Memory B cell (primary cell): ENCODE results near the gene RIT2.
"Not testable (repeated sequence)": the region's sequence is repeated elsewhere in the genome, so short reads cannot be mapped to it uniquely, and the experiment has no call there.

Experiments used
- ATAC-seq: fragments of 150-1000 bp; cut with Tn5 transposase; 2 replicates; pipeline ENCODE4 v1.10.0; 2021; ENCODE audit warnings: low read depth, mild to moderate bottlenecking, moderate library complexity
- DNase-seq, 2 donors: peaks; one replicate each; pipeline ENCODE4 v3.0.0; 2022; ENCODE audit warnings: low spot score in 2 of 2
- H3K27ac Mint-ChIP-seq: one replicate; pipeline ENCODE4 v1.8.0; 2022; ENCODE audit warnings: mild to moderate bottlenecking, moderate library complexity, mixed read lengths
- H3K27me3 Mint-ChIP-seq: one replicate; pipeline ENCODE4 v1.8.0; 2022; ENCODE audit warnings: mixed read lengths
- H3K36me3 Mint-ChIP-seq: one replicate; pipeline ENCODE4 v1.8.0; 2022; ENCODE audit warnings: mild to moderate bottlenecking, mixed read lengths
- H3K4me1 Mint-ChIP-seq: one replicate; pipeline ENCODE4 v1.8.0; 2022; ENCODE audit warnings: mixed read lengths
- H3K4me3 Mint-ChIP-seq: one replicate; pipeline ENCODE4 v1.8.0; 2022; ENCODE audit warnings: mild to moderate bottlenecking, moderate library complexity, mixed read lengths
- H3K9me3 Mint-ChIP-seq: one replicate; pipeline ENCODE4 v1.8.0; 2022; ENCODE audit warnings: mixed read lengths

The RIT2 gene

DNA sequence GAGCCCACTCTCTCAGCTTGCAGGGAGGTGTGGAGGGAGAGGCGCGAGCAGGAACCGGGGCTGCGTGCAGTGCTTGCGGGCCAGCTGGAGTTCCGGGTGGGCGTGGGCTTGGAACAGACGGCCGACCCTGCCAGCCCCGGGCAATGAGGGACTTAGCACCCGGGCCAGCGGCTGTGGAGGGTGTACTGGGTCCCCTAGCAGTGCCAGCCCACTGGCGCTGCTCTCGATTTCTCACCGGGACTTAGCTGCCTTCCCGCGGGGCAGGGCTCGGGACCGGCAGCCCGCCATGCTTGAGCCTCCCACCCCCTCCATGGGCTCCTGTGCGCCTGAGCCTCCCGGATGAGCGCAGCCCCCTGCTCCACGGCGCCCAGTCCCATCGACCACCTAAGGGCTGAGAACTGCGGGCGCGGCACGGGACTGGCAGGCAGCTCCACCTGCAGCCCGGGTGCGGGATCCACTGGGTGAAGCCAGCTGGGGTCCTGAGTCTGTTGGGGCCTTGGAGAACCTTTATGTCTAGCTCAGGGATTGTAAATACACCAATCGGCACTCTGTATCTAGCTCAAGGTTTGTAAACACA, 320.2 kb downstream of the RIT2 start:
- H3K27ac Mint-ChIP-seq, ATAC-seq, H3K36me3 Mint-ChIP-seq, H3K9me3 Mint-ChIP-seq, H3K4me3 Mint-ChIP-seq, H3K4me1 Mint-ChIP-seq, DNase-seq, H3K27me3 Mint-ChIP-seq: not testable (repeated sequence)

- Mint-ChIP-seq H3K27me3 (no peaks in the 10 kb centered on the region), H3K4me1 (no peaks in the 10 kb centered on the region), H3K27ac (no peak overlapping the region), H3K4me3 (no peak overlapping the region), H3K36me3 (no peaks in the 10 kb centered on the region), H3K9me3 (no peaks in the 10 kb centered on the region)
- ATAC-seq (no peak), DNase-seq (no peak)
Observed at GRCh38 chr18:42792731-42793130, 322.8 kb downstream of the RIT2 start.

GRCh38 chr18:42784632-42785031, 330.9 kb downstream of the RIT2 start:
- H3K27me3 Mint-ChIP-seq: no peaks in the 10 kb centered on the region

DNA sequence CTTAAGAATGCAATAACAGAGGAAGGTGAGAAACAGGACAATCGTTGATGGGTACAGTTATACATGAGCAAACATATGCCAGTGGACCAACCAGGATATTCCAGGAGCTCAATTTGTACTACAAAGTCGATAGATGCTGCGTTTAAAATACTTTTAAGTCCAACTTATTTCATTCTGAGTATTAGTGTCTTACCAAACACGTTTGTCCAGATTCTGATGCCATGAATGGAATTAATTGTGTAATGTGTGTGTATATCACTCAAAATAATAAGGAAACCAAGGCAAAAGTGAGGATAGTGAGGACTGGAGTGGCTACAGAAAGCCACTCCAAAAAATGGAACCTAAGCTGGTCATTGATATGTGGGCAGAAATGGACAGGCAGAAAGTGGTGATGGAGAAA, 332.6 kb downstream of the RIT2 start:
- Mint-ChIP-seq H3K9me3 (peaks cover 3% of the 10 kb centered on the region), H3K27me3 (no peaks in the 10 kb centered on the region), H3K36me3 (no peaks in the 10 kb centered on the region), H3K27ac (no peak overlapping the region), H3K4me3 (no peak overlapping the region), H3K4me1 (no peaks in the 10 kb centered on the region)
- DNase-seq (no peak), ATAC-seq (no peak)

More at GRCh38 chr18:42784632-42785031, 330.9 kb downstream of the RIT2 start:
- Mint-ChIP-seq H3K9me3 (peaks cover 3% of the 10 kb centered on the region), H3K4me3 (no peak overlapping the region), H3K36me3 (no peaks in the 10 kb centered on the region), H3K27ac (no peak overlapping the region), H3K4me1 (no peaks in the 10 kb centered on the region)
- ATAC-seq (no peak), DNase-seq (no peak)

DNA sequence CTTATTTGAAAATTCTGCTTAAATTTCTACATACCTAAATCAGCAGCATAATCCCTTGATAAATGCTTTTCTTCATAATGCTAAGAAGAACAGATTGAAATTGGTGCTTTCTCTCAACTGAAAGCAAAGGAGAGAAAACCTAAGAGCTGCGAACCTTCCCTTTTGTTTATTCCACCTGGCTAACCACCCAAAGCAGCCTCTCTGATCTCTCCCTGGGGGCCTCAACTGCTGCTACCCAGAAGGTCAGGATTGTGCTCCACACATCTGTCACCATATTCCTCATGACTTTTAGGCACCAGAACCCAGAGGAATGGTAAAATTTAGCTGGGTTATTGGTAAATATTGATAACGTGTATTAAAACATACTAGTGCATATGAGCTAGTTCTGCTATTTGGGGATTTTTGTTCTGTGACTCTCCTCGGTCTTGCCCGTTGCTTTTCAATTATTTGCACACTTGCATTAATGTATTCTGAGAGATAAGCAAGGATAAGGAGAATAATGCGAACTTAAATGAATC, 334.1 kb downstream of the RIT2 start:
- H3K27me3 Mint-ChIP-seq: no peaks in the 10 kb centered on the region
- no peak for ATAC-seq
- H3K4me3 Mint-ChIP-seq: no peak overlapping the region
- no peaks in the 10 kb centered on the region for H3K36me3 Mint-ChIP-seq
- no peaks in the 10 kb centered on the region for H3K4me1 Mint-ChIP-seq
- no peak overlapping the region for H3K27ac Mint-ChIP-seq
- no peak for DNase-seq
- H3K9me3 Mint-ChIP-seq: peaks cover 7% of the 10 kb centered on the region

GRCh38 chr18:42780171-42780570, 335.3 kb downstream of the RIT2 start:
- DNase-seq (no peak), ATAC-seq (no peak)
- Mint-ChIP-seq H3K27ac (no peak overlapping the region), H3K9me3 (peaks cover 7% of the 10 kb centered on the region), H3K4me3 (no peak overlapping the region), H3K36me3 (no peaks in the 10 kb centered on the region), H3K27me3 (no peaks in the 10 kb centered on the region), H3K4me1 (no peaks in the 10 kb centered on the region)

DNA sequence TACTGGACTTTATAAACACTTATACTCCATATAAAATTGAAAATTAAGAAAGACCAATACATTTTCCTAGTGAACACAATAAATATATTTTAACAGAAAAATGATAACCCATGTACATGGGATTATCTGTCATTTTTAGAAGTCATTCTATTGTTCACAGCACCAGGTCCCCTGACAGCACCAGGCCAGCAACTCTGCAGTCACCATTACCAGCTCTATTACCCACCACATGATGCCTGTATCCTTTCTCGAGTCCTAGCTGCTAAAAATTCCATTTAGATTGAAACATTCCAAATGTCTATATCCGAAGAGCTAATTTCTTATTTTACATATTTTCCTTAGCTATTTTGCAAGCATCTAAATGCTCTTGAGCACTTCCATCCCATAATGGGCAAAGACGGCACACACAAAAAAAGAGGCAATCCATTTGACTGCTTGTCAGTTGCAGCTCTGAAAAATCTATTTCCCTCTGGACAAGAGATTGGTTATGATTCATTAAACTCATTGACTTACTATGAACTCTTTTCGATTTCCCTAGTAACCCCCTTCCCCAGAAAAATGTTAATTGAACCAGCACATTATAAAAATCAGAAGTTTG, 336.9 kb downstream of the RIT2 start:
- peaks cover 7% of the 10 kb centered on the region for H3K9me3 Mint-ChIP-seq
- no peak overlapping the region for H3K4me3 Mint-ChIP-seq
- H3K27ac Mint-ChIP-seq: no peak overlapping the region
- ATAC-seq (no peak), DNase-seq (no peak)
- no peaks in the 10 kb centered on the region for H3K27me3 Mint-ChIP-seq
- H3K36me3 Mint-ChIP-seq: no peaks in the 10 kb centered on the region
- H3K4me1 Mint-ChIP-seq: no peaks in the 10 kb centered on the region

- no peak overlapping the region for H3K27ac Mint-ChIP-seq
- H3K4me3 Mint-ChIP-seq: no peak overlapping the region
- peaks cover 5% of the 10 kb centered on the region for H3K9me3 Mint-ChIP-seq
- no peak for DNase-seq
- no peaks in the 10 kb centered on the region for H3K4me1 Mint-ChIP-seq
- H3K36me3 Mint-ChIP-seq: no peaks in the 10 kb centered on the region
- no peak for ATAC-seq
- no peaks in the 10 kb centered on the region for H3K27me3 Mint-ChIP-seq
Observed at GRCh38 chr18:42778024-42778423, 337.5 kb downstream of the RIT2 start.

- ATAC-seq: no peak
Observed at GRCh38 chr18:42773870-42774269, 341.6 kb downstream of the RIT2 start.

DNA sequence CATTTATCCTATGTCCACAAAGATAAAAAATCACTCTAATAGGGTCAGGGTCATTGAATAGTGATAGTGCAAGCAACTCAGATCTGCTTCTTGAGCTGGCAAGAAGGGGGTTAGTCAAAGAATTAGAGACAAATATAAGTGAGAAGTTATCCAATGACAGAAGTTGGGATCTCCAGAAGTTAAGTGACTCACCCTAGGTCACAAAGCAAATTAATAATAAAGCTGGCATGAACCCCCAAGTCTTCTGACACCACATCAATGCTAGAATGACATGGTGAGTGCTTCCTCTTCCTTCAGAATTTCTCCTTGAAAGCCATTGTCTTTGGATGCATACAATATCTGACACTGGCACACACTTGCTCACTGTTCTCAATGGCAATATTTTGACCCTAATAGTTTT, 343.5 kb downstream of the RIT2 start:
- no peaks in the 10 kb centered on the region for H3K27me3 Mint-ChIP-seq
- peaks cover 2% of the 10 kb centered on the region for H3K9me3 Mint-ChIP-seq
- no peaks in the 10 kb centered on the region for H3K4me1 Mint-ChIP-seq
- DNase-seq: no peak
- H3K4me3 Mint-ChIP-seq: no peak overlapping the region
- no peaks in the 10 kb centered on the region for H3K36me3 Mint-ChIP-seq
- no peak overlapping the region for H3K27ac Mint-ChIP-seq
- ATAC-seq: no peak

More at GRCh38 chr18:42773870-42774269, 341.6 kb downstream of the RIT2 start:
- no peak for DNase-seq
- H3K27me3 Mint-ChIP-seq: no peaks in the 10 kb centered on the region
- no peaks in the 10 kb centered on the region for H3K4me1 Mint-ChIP-seq
- H3K4me3 Mint-ChIP-seq: no peak overlapping the region
- no peak overlapping the region for H3K27ac Mint-ChIP-seq
- peaks cover 4% of the 10 kb centered on the region for H3K9me3 Mint-ChIP-seq
- H3K36me3 Mint-ChIP-seq: no peaks in the 10 kb centered on the region

- H3K9me3 Mint-ChIP-seq: no peaks in the 10 kb centered on the region
- ATAC-seq: no peak
- H3K27ac Mint-ChIP-seq: no peak overlapping the region
- H3K36me3 Mint-ChIP-seq: no peaks in the 10 kb centered on the region
- H3K4me1 Mint-ChIP-seq: no peaks in the 10 kb centered on the region
- no peak for DNase-seq
- H3K27me3 Mint-ChIP-seq: no peaks in the 10 kb centered on the region
- H3K4me3 Mint-ChIP-seq: no peak overlapping the region
Observed at GRCh38 chr18:42765302-42765701, 350.2 kb downstream of the RIT2 start.

GRCh38 chr18:42760290-42760689, 355.2 kb downstream of the RIT2 start:
- H3K4me3 Mint-ChIP-seq: no peak overlapping the region
- no peaks in the 10 kb centered on the region for H3K36me3 Mint-ChIP-seq
- no peak overlapping the region for H3K27ac Mint-ChIP-seq
- no peaks in the 10 kb centered on the region for H3K27me3 Mint-ChIP-seq
- no peaks in the 10 kb centered on the region for H3K9me3 Mint-ChIP-seq
- DNase-seq (no peak), ATAC-seq (no peak)
- no peaks in the 10 kb centered on the region for H3K4me1 Mint-ChIP-seq

DNA sequence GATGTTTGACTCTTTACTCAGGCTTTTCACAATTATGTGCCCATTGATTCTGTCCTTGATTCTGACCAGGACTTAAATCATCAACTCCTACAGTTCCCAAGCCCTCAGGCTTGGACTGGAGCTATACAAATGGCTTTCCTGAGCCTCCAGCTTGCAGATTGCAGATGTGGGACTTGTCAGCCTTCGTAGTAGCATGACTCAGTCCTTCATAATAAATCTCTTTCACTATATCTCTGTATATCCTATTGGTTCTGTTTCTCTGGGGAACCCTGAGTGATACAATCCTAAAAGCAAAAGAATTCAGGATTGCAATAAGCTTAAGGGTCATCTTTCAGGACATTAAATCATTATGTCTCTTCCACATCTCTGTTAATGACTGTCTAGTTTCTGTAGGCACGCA, 356.6 kb downstream of the RIT2 start:
- H3K4me3 Mint-ChIP-seq: no peak overlapping the region
- no peak for DNase-seq
- no peak for ATAC-seq
- no peaks in the 10 kb centered on the region for H3K36me3 Mint-ChIP-seq
- no peaks in the 10 kb centered on the region for H3K27me3 Mint-ChIP-seq
- H3K9me3 Mint-ChIP-seq: no peaks in the 10 kb centered on the region
- no peaks in the 10 kb centered on the region for H3K4me1 Mint-ChIP-seq
- no peak overlapping the region for H3K27ac Mint-ChIP-seq

- Mint-ChIP-seq H3K9me3 (no peaks in the 10 kb centered on the region), H3K4me1 (no peaks in the 10 kb centered on the region), H3K36me3 (no peaks in the 10 kb centered on the region), H3K4me3 (no peak overlapping the region), H3K27me3 (no peaks in the 10 kb centered on the region), H3K27ac (no peak overlapping the region)
- ATAC-seq (no peak), DNase-seq (no peak)
Observed at GRCh38 chr18:42756214-42756613, 359.3 kb downstream of the RIT2 start.

- Mint-ChIP-seq H3K27me3 (no peaks in the 10 kb centered on the region), H3K9me3 (no peaks in the 10 kb centered on the region), H3K4me3 (no peak overlapping the region), H3K4me1 (no peaks in the 10 kb centered on the region), H3K27ac (no peak overlapping the region), H3K36me3 (no peaks in the 10 kb centered on the region)
- no peak for ATAC-seq
- no peak for DNase-seq
Observed at GRCh38 chr18:42752916-42753315, 362.6 kb downstream of the RIT2 start.
